ENCODE data around the gene COX20.

The COX20 gene

DNA sequence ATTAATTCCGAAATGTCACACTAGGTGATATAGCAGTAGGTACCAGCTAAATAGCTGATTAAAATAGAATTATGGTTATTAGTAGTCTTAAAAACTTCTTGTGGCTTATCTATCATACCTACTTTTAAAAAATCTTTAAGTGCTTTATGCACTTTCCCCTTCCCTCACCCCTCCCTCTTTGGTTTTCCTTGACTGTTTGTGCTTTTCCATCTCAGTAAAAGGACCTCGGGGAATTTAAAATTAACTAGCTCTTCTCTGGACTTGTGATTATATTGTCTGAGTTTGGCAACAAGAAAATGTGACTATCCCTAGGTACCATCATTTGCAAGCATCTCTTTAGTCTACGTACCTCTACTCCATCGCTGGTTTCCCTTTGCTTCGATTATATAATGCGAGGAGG lies 11.2 kb downstream of the COX20 start:
- Histone ChIP-seq H3K4me2 (ENCODE audit: low read depth, low read length, poor library complexity, severe bottlenecking) (no peak overlapping the region), H3K9ac (ENCODE audit: low read length) (no peak overlapping the region), H3K9me3 (ENCODE audit: insufficient read depth, low read length) (no peaks in the 10 kb centered on the region), H3F3A (ENCODE audit: insufficient read depth) (peaks cover 97% of the 10 kb centered on the region), H3K27ac (ENCODE audit: low read depth, low read length) (no peak overlapping the region), H3K4me3 (ENCODE audit: insufficient read depth, low read length, poor library complexity, severe bottlenecking) (no peak overlapping the region), H3K79me2 (ENCODE audit: insufficient read depth, low read length) (peaks cover 10% of the 10 kb centered on the region; the same call in 1 of the 2 replicates), H3K9me2 (replicated peaks; ENCODE audit: insufficient read depth, low read length) (no peaks in the 10 kb centered on the region), H3K36me3 (ENCODE audit: low read length) (peaks cover 91% of the 10 kb centered on the region), H4K20me1 (ENCODE audit: low read depth, low read length) (peaks cover 27% of the 10 kb centered on the region), H2AFZ (ENCODE audit: low read depth, low read length, severe bottlenecking) (no peak overlapping the region), H3K27me3 (ENCODE audit: low read length) (no peaks in the 10 kb centered on the region)
- no peak for TF ChIP-seq EZH2phosphoT487 (conservative IDR thresholded peaks at IDR 0.05; ENCODE audit: low read length)
- TF ChIP-seq, protein P1, sequence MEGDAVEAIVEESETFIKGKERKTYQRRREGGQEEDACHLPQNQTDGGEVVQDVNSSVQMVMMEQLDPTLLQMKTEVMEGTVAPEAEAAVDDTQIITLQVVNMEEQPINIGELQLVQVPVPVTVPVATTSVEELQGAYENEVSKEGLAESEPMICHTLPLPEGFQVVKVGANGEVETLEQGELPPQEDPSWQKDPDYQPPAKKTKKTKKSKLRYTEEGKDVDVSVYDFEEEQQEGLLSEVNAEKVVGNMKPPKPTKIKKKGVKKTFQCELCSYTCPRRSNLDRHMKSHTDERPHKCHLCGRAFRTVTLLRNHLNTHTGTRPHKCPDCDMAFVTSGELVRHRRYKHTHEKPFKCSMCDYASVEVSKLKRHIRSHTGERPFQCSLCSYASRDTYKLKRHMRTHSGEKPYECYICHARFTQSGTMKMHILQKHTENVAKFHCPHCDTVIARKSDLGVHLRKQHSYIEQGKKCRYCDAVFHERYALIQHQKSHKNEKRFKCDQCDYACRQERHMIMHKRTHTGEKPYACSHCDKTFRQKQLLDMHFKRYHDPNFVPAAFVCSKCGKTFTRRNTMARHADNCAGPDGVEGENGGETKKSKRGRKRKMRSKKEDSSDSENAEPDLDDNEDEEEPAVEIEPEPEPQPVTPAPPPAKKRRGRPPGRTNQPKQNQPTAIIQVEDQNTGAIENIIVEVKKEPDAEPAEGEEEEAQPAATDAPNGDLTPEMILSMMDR (IDR thresholded peaks at IDR 0.05; ENCODE audit: insufficient read depth, low read length, poor library complexity, severe bottlenecking), result no peak

DNA sequence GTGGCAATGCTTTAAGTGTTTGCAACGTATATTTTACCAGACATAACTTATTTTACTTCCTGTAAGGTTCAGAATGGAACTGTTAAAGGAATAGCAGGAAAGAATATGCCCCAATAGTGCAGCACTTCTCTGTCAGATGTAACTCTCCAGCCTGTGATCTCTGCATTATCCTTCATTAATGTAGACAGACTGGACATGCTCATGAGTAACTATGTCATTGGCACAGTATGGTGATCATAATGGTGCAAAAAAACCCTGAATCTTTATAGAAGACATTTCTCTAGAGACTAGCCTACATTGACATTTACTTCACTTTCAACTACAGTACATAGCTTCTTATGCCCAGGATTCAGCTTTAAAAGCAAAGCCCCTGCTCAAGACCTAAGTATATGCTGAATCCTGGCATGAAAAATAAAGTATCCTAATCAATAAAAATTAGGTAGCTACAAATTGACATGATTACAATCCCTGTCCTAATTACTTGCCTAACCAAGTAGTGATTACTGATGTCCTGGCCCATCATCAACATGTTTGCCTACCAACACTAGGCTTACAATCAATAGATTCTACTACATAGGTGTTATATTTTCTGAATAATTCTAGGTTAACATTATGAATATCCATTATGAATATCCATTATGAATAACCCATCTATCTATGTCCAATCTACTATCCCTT lies 13.9 kb downstream of the COX20 start:
- TF ChIP-seq EZH2phosphoT487 (conservative IDR thresholded peaks at IDR 0.05; ENCODE audit: low read length), result no peak
- TF ChIP-seq, protein P1 (IDR thresholded peaks at IDR 0.05; ENCODE audit: insufficient read depth, low read length, poor library complexity, severe bottlenecking), result no peak
- Histone ChIP-seq H3F3A (ENCODE audit: insufficient read depth) (peaks cover 95% of the 10 kb centered on the region), H3K4me2 (ENCODE audit: low read depth, low read length, poor library complexity, severe bottlenecking) (no peak overlapping the region), H3K36me3 (ENCODE audit: low read length) (peaks cover 91% of the 10 kb centered on the region), H3K27me3 (ENCODE audit: low read length) (no peaks in the 10 kb centered on the region), H3K27ac (ENCODE audit: low read depth, low read length) (no peak overlapping the region), H4K20me1 (ENCODE audit: low read depth, low read length) (peaks cover 31% of the 10 kb centered on the region), H3K79me2 (ENCODE audit: insufficient read depth, low read length) (peaks cover 11% of the 10 kb centered on the region; the same call in 1 of the 2 replicates), H2AFZ (ENCODE audit: low read depth, low read length, severe bottlenecking) (no peak overlapping the region), H3K4me3 (ENCODE audit: insufficient read depth, low read length, poor library complexity, severe bottlenecking) (no peak overlapping the region), H3K9ac (ENCODE audit: low read length) (no peak overlapping the region), H3K9me2 (replicated peaks; ENCODE audit: insufficient read depth, low read length) (no peaks in the 10 kb centered on the region), H3K9me3 (ENCODE audit: insufficient read depth, low read length) (no peaks in the 10 kb centered on the region)

DNA sequence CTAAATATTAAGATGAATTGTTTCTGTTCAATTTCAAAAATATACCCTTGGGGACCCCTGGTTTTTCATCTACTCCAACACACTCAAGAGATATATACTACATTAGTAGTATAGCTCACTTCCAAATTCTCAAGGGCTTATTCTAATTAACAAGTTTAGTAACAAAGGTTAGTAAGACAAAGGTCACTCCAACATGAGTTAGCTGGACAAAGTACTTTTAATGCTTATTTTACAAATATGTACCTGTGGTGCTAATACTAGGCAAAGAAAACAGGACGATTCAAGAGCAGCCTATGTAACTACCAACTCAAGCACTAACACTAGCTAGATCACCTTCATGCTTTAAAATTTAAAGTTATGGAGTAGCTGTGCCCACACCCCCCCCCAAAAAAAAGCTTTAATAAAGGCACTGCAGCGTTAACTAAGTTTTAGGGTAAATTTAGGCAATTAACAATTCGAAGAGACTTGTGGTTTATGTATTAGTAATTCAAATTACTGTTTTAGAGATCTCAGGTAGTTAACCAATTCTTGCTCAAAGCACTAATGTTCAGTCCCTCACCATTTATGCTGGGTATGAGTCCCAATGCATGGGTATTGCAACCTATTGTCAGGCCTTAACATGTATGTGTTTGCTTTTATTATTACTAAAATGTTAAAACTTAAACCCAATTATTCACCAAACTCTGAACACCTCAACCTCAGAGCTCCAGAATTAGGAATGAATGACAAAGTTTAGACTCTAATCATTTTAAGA lies 14.8 kb downstream of the COX20 start:
- H4K20me1 ChIP-seq (ENCODE audit: low read depth, low read length), result peaks cover 38% of the 10 kb centered on the region
- peaks cover 92% of the 10 kb centered on the region for H3K36me3 ChIP-seq (ENCODE audit: low read length)
- peaks cover 19% of the 10 kb centered on the region; the same call in 1 of the 2 replicates for H3K79me2 ChIP-seq (ENCODE audit: insufficient read depth, low read length)
- TF ChIP-seq EZH2phosphoT487 (conservative IDR thresholded peaks at IDR 0.05; ENCODE audit: low read length), result no peak
- TF ChIP-seq, protein P1 (IDR thresholded peaks at IDR 0.05; ENCODE audit: insufficient read depth, low read length, poor library complexity, severe bottlenecking), result no peak
- no peaks in the 10 kb centered on the region for H3K9me2 ChIP-seq (replicated peaks; ENCODE audit: insufficient read depth, low read length)
- no peak overlapping the region for H3K27ac ChIP-seq (ENCODE audit: low read depth, low read length)
- no peaks in the 10 kb centered on the region for H3K27me3 ChIP-seq (ENCODE audit: low read length)
- H3F3A ChIP-seq (ENCODE audit: insufficient read depth), result peaks cover 95% of the 10 kb centered on the region
- no peaks in the 10 kb centered on the region for H3K9me3 ChIP-seq (ENCODE audit: insufficient read depth, low read length)
- H2AFZ ChIP-seq (ENCODE audit: low read depth, low read length, severe bottlenecking), result no peak overlapping the region
- no peak overlapping the region for H3K9ac ChIP-seq (ENCODE audit: low read length)
- no peak overlapping the region for H3K4me2 ChIP-seq (ENCODE audit: low read depth, low read length, poor library complexity, severe bottlenecking)
- no peak overlapping the region for H3K4me3 ChIP-seq (ENCODE audit: insufficient read depth, low read length, poor library complexity, severe bottlenecking)

Data from SU-DHL-6 (cell line).